Endothelial cell of umbilical vein (primary cell): ENCODE measurements around the gene CD300LG.

Experiments used
- CTCF ChIP-seq, 2 donors: IDR thresholded peaks; 1 replicate in 1 of 2; 2 replicates in 1 of 2; pipeline ENCODE4 v1.5.1; 2011; ENCODE audit warnings: low read length in 2 of 2, mild to moderate bottlenecking in 2 of 2, moderate library complexity in 2 of 2, control low read depth in 1 of 2, inconsistent platforms in 1 of 2, low read depth in 1 of 2; ENCODE audit not compliant: insufficient read depth in 1 of 2; ENCODE audit errors: extremely low read depth in 1 of 2
- EZH2 ChIP-seq: IDR thresholded peaks from 2 replicates; pipeline ENCODE4 v1.6.1; 2012; ENCODE audit warnings: borderline replicate concordance, low read depth, mild to moderate bottlenecking, moderate library complexity, low read length, inconsistent platforms; ENCODE audit not compliant: severe bottlenecking
- FOS ChIP-seq: IDR thresholded peaks from 2 replicates; pipeline ENCODE4 v1.6.1; 2011; ENCODE audit warnings: mild to moderate bottlenecking, low read length, moderate library complexity, borderline replicate concordance; ENCODE audit not compliant: insufficient read depth
- GATA2 ChIP-seq: IDR thresholded peaks from 2 replicates; pipeline ENCODE4 v1.7.0; 2011; ENCODE audit warnings: low read depth, mild to moderate bottlenecking, moderate library complexity, mixed read lengths, low read length; ENCODE audit not compliant: insufficient read length, insufficient read depth
- JUN ChIP-seq: IDR thresholded peaks from 2 replicates; pipeline ENCODE4 v1.6.1; 2011; ENCODE audit warnings: borderline replicate concordance, low read depth; ENCODE audit not compliant: insufficient read length, insufficient read depth
- MAX ChIP-seq: IDR thresholded peaks from 2 replicates; pipeline ENCODE4 v1.6.1; 2011; ENCODE audit not compliant: insufficient read depth, insufficient read length
- MYC ChIP-seq: IDR thresholded peaks from one replicate; pipeline ENCODE4 v1.6.1; 2011; ENCODE audit warnings: mild to moderate bottlenecking, low read depth, low read length
- POLR2A ChIP-seq: IDR thresholded peaks from 2 replicates; pipeline ENCODE4 v1.6.1; 2012; ENCODE audit warnings: low read depth, mild to moderate bottlenecking, control low read depth, low read length
- POLR2AphosphoS5 ChIP-seq: IDR thresholded peaks from 2 replicates; pipeline ENCODE4 v1.6.1; 2012; ENCODE audit warnings: low read depth, mild to moderate bottlenecking, control low read depth, low read length, moderate library complexity; ENCODE audit not compliant: insufficient read depth

- TF ChIP-seq EZH2 (no peak), POLR2AphosphoS5 (no peak), POLR2A (no peak), CTCF (IDR thresholded peaks at IDR 0.05; ENCODE audit: extremely low read depth in 1 of 2, insufficient read depth in 1 of 2, low read depth in 1 of 2, low read length in 2 of 2) (no peak), MYC (no peak), JUN (no peak), FOS (no peak), GATA2 (no peak), MAX (no peak)
Measured at GRCh38 chr17:43817826-43818225, 29.1 kb upstream of the CD300LG start.
